Stimulated activated CD8-positive, alpha-beta memory T cell treated with anti-CD3 and anti-CD28 coated beads, Interleukin-2, amount 100 ng/mL, for 48 hours (primary cell): ENCODE results near the gene GNAQ.
"Not testable (repeated sequence)": the region's sequence is repeated elsewhere in the genome, so short reads cannot be mapped to it uniquely, and the experiment has no call there.

ENCODE experiments used
- DNase-seq, 2 donors: peaks; one replicate each; pipeline ENCODE4 v3.0.0-alpha.2; 2020; ENCODE audit warnings: low read depth in 2 of 2

The GNAQ gene

DNA sequence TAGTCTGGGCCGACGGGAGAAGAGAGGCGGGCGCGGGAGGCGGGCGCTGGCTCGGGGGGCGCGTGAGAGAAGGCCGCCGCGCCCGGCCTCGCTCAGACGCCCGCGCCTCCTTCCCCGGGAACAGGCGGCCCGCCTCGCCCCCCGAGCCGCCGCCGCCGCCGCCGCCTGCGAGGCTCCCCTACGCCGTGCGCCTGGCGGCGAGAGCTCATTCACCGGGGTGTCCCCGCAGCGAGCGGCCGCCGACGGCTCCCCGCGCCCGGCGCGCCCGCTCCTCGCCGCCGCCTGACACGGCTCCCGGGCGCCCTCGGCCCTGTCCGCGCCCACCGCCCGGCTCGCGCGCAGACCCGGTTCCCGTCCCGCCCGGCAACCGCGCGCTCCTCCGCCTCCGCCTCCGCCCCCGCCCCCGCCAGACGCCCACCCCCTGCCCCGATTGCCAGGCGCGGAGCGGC is at the start of gene GNAQ:
TSS of gene GNAQ (minus strand) at position 368 of the 449 bp plus-strand sequence. CDS start 576 bp downstream, outside the sequence.
- peak in 1 of 2 donors; percentile 21 for DNase-seq

DNA sequence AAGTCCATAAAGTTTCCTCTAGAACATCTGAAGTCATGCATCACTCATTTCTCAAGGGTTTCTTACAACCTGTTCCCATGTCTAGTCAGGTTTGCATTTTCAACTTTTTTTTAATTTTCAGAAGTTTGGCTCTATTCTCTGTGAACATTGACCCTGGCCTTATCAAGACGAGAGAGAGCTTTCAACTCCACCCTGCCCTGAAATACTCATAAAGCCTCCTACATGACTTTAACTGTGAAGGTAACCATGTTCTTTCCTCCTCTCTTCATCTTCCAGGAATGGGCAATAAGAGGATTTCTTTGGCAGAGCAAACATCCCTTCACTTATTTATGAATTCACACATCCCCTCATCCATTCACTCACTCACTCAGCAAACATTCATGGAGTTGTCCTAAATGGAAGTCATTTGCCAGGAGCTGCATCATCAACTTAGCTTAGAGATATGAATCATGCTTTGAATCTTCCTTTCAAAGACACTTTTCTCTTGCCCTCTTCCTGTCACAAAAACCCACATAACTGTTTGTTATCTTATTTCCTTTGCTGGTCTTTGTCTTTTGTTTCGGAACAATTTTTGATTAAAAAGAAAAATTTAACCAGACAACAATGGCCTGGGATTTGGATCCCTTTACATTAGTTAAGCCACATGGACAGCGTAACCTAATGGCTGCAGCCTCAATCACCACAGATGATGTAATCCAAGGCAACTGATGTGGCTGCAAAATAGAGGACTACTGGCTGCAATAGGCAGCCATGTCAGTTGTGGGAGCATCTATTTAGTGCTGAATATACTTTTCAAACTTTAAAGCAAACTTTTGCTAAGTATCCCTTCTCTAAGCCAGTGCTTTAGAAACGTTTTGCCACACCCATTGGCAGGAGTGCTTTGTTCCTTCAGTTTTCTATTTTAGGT is 43.0 kb upstream of the GNAQ start:
- no peak for DNase-seq

DNA sequence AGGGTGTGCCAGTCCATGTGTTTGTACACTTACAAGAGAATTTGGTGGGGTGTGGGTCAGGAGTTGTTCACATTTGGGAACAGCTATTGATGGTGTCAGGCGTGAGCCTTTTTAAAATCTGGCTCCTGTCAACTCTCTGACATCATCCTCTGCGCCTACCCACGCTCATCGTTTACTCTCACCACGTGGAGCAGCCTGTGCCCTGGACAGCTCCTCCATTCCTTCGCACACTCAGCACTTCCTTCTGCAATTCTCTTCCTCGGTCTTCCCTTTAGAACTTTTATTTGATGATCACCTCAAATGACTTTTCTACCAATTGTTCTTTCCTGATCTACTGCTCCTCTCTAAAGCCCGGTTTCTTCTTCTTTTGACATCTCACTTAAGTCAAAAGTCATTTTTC is 42.1 kb upstream of the GNAQ start:
- DNase-seq: no peak

DNA sequence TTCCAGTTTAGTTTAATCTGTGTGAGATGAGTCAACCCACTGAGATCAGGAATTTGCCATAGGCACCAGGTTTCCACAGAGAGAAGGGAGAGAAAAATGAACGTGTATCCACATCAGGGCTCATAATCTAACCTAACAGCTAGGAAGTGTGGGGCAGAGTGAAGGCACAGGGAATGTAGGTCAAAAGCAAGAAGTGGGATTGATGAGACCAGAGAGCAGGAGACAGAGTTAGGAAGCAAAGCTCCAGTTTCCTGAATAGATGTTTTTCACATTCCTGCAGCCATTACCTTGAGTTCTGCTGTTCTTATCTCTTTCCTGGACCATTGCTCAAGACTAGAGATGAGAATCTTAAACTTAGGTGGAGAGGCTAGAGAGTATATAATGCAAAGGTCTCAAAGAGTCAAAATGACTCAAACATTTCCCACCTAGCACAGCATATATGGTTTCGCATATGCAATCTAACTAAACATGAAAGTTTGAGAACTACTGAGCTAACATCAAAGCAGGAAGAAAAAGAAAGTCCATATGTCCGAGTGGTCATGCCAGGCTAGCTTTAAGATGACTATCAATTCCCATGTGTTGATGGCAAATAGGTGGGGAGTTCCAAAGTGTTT is 41.1 kb upstream of the GNAQ start:
- no peak for DNase-seq

DNA sequence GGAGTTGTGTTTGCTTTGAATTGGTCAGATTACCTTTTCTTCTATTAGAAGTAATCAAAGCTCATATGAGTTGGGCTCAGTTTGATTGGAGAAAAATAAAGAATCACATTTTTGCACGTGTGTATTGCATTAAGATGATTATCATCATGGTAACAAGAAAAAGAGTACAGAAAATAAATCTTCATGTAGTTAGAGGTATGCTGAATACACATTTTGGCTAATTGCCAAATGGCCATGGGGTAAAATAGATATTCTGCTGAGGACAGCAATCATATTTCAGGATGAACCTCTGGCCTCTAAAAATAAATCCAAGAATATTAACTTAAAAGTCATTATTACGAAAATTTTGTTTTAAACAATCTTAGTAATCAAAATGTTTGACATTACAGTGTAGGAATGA is 38.9 kb upstream of the GNAQ start:
- DNase-seq: no peak

DNA sequence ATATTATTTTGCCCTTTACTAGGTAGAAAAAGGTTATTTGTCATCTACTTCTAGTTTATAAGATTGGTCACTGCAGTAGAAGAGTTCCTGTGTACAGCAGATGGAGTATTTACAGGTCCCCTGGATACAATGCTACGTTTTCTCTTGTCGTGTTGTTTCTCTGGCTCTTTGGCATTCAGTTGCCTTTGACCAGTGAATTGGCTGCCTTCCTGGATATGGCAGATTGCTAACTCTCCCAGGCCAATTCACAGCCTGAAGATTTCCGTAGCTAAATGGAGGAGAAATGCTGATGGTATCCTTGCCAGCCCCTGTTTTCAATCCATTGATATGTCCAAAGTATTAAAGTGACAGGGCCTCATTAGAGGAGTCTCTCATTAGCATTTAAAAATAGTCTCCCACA is 32.5 kb upstream of the GNAQ start:
- no peak for DNase-seq

DNA sequence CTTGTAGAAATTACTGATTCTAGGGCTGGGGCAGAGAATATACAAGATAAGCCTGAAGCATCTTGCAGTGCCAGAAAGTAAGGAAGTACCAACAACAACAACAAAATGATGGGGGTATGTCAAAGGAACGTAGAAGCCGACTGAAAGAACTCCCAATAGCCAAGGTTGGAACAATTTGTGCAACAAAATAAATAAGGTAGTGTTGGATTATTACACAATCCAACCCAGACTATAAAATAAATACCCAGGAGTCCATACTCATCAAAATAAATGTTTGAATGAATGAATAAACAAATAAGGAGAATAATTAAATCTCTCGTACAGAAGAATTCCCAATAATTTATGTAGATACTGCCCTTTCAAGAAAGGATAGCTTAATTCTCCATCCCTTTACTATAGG is 31.1 kb upstream of the GNAQ start:
- DNase-seq: no peak

DNA sequence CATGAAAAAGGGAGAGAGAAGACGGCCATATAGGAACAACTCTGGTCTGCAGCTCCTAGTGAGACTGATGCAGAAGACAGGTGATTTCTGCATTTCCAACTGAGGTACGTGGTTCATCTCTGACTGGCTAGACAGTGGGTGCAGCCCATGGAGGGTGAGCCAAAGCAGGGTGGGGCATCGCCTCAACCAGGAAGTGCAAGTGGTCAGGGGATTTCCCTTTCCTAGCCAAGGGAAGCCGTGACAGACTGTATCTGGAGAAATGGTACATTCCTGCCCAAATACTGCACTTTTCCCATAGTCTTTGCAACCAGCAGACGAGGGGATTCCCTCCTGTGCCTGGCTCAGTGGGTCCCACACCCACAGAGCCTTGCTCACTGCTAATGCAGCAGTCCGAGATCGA is 22.6 kb upstream of the GNAQ start:
- not testable (repeated sequence) for DNase-seq

DNA sequence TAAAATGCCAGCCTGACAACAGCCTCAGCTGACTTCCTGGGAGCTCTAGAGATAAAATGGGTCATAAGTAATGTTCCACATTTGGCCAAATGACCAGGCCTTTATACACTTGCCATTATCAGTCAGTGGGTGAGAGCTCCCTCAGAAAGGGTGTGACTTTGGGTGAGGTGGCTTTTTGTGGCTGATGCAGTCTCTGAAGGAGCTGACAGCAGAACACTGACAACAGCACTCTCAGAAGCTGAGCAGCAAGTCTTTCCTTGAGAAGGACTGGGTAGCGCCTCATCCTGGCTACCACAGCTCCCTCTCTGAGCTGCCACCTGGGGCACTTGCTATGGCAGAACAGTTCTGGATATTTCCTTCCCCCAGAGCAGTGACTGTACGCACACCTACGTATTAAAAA is 22.0 kb upstream of the GNAQ start:
- no peak for DNase-seq

DNA sequence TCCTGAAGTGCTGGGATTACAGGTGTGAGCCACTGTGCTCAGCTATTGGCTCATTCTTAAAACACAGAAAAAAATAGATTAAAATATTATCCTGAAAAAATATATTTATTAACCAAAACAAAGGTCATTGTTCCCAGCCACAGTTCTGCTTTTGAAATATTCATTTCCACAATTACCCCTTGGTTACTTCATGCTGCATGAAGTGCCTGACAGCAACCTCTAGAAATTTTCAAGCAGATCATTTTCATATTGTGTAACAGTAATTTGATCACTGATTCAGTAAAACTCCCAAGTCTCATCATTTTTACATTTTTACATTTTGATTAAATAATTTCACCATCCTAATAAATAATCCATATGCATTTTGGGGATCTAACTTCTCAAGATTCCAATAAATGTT is 18.8 kb upstream of the GNAQ start:
- no peak for DNase-seq

DNA sequence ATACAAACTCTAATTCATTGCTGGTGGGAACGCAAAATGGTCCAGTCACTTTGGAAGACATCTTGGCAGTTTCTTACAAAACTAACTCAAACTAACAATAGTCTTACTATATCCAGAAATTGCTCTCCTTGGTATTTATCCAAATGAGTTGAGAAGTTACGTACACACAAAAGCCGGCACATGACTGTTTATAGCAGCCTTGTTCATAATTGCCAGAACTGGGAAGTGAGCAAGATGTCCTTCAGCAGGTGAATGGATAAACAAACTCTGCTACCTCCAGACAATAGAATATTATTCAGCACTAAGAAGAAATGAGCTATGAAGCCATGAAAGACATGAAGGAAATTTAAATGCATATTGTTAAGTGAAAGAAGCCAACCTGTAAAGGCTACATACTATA is 17.9 kb upstream of the GNAQ start:
- no peak for DNase-seq

DNA sequence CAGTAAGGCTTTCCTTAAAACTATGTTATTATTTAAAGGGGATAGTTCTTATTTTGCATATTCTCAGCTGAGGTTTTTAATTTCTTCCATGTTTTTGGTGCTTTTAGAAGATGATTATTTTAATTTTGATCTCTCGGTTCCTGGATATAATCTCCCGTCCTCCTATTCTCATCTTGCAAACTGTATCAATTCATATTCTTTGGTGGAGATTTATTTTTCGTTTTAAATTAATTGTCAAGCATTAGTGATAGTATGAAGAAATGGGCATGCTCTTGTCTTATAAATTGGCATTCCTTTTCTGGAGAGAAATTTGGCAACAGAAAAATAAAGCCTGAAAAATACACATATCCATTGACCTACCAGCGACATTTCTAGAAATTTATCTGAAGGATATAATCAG is 15.5 kb upstream of the GNAQ start:
- no peak for DNase-seq

DNA sequence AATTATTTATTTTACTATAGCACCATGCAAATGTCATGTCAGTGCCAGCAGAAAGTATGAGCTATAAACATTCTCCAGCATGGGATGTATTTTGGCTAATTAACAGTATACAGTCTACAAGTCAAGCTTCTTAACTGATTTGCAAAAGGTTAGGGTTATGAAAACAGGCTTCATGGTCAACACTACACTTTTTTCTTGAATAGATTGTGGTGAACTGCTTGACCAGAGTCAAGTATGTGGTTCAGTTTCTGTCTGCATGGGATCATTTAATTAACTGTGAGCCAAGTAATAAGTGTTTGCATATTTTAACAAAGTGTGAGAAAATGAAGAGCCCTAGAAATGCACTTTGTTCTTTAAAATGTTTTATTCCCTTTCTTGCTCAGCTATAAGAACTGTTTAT is 14.5 kb upstream of the GNAQ start:
- DNase-seq: no peak

DNA sequence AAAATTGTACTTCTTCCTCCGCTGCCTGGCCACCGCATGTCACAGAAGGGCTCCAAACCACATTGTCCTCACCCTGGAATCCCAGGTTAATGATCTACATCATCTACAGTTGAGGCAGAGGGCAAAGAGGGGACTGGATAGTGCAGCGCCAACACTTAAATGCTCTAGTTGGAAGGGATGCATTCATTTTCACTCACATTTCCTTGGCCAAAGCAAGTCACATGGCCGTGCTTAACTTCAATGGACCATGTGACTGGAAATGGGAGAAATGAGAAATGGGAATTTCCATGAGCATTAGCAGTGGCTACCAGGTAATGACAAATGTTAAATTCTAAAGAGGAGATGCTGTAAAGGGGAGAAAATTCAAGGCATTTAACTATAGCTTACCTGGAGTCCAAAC is 13.3 kb upstream of the GNAQ start:
- DNase-seq: no peak

DNA sequence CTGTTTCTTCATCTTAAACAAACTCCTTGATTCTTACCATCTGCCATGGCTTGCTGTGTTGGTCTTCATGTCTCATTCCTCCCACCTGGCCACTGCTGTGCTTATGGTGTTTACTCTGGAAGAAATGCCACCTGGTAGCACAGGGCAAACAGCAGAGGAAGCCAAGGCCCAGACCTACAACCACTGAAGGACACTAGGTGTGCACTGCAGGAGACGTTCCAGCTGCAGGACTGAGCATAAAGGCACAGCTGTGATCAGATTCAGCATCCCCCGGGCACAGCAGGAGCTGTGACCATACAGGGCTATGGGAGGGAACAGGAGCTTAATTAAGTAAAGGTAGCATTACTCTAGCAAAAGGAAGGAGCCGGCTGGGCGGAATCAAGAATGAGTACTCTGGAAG is 12.6 kb upstream of the GNAQ start:
- no peak for DNase-seq

DNA sequence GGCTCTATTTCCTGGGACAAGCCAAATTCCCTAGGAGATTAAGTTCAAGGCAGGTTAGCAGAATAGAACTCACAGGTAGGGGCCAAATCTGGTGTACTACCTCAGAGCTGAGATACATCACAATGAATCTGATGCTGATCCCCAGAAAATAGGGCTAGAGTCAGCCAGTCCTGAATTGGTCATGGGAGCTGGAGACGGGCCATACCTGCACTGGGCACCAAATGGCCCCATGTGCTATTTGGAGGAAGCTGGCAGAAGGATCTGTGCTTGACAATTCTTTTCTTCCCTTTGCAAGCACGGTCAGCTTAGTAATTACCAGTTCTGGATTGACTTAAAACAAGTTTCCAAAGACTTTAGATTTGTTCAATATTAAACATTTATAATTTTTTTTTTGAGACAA is 10.4 kb upstream of the GNAQ start:
- DNase-seq: no peak

DNA sequence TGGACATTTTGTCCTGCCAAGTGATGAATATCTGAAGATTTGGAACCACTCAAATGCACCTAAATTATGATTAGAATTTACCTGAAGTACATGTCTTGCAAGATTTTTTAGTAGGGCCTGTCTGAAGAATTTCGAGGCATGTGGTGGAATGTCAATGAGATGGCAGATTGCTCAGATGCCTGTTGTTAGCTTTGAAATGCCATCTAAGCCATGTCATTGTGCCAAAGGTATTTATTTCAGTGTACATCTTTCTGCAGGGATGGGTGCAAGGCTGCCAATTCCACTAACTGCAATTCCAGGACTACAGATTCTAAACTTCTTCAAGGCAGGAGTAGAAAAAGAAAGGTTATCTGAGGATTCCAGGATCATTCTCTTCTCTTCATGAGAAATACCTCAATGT is 9.1 kb upstream of the GNAQ start:
- DNase-seq: no peak

DNA sequence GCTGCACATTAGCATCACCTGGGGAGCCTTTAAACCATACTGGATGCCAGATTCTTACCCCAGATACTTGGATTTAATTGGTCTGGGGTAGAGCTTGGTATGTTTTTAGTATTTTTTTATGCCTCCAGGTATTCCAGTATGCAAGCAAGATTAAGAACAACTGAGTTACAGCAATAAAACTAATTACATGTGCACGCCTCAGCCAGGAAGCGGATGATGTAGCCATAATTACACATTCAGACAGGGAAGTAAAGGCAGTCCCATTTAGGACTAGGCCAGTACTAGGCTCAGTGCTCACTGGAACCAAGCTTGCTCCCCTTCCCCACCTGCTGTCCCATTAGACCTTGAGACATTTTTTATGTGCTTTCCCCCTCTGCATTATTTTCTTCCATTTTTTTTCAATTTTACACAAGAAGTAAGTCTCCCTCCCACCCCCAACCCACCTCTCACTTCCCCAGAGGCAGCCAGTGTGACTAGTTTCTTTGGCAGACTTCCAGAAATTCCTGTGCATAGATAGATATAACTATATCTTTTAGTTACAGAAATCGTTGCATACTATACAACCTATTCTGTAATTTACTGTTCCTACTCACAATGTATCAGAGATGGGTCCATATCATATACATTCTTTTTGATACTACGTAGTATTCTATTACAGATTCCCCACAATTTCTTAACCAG is 7.1 kb upstream of the GNAQ start:
- DNase-seq: no peak

DNA sequence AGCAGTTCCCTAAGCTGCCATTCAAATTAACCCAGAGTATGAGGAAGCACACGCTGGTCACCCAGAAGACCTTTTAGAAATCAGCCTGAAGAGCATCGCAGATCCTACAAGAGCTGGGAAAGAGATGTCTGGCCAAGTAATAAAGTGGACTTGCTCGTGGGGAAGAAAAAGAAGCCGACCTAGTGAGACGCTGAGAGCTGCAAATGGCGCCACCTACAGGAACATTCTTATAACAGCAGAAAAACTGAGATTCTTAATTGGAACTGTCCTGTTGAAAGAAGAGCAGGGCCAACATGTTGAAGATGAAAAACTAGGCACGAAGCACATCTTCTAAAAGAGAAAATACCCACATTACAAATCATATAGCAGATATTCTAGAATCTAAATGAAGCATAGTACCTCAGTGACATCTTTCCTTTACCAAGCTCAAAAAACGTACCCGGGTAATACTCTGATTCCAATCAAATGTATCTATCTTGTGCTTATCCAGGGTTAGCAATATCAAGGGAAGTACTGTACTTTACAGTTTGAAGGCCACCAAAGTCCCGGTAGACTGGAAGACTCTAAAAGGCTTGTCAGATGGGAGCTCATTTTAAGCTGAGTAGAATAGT is 3.9 kb upstream of the GNAQ start:
- no peak for DNase-seq

DNA sequence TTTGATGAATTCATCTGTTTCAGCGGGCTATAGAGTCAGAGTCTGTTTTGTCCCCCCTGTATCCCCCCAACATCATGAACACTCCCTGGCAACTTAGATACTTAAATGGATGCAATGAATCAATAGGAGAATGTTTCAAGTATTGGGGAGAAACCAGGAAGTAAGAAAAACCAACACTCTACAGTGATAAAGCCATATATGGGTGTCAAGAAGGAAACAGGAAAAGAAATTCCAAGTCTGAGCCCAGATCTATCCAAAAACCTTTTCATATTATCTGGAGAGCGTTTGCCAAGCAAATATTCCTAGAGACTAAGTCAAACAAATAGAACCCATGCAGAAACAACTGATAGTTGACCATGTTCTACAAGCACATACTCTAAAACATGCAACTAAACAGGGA is 2.3 kb upstream of the GNAQ start:
- DNase-seq: no peak

DNA sequence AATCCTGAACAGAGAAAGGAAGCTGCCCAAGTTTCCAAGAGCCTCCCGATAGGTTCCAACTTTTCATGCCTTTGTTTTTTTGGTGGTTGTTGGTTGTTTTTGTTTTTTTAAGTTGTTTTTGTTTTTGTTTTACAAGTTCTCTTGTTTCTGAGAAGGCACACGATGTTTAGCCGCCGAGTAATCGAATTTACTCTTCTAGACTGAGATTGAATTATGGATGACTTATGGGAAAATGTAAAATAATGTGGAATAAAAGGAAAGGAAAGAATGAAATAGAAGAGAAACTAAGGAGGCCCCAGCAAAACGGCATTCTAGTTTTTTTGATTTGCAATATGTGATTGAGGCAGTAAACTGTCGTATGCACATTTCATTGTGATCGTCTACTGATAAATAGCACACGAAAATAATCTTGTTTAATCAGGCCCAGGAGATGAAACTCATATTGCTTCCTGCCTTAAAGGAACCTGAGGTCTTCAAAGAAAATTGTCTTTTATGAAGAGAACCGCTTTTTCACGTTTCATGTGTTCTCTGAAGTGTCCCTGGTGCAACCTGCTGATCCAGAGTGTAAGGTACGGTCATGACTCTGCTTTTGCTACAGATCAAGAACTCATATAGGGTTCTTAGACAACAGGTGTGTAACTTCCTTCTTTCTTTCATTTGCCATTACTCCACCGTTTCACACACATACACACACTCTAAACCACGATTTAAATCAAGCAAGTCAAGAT is 1.3 kb upstream of the GNAQ start:
- DNase-seq: no peak
